Stomach (tissue), 4 donors: ENCODE measurements around the gene AKAP7.

Experiments used
- CTCF ChIP-seq, 7 experiments: fragments of 450-650 bp in 4 of 7; fragments of 200-600 bp in 3 of 7; sonication (generic) in 3 of 7; IDR thresholded peaks; one replicate each; pipeline ENCODE4 v1.5.1; 2016 to 2019; ENCODE audit warnings: antibody characterized with exemption in 7 of 7, control low read depth in 2 of 7, mild to moderate bottlenecking in 1 of 7
- POLR2A ChIP-seq, 4 donors: fragments of 450-650 bp; IDR thresholded peaks; one replicate each; pipeline ENCODE4 v1.6.1; 2016; ENCODE audit warnings: antibody characterized with exemption in 4 of 4, control low read depth in 2 of 4, mild to moderate bottlenecking in 1 of 4, moderate library complexity in 1 of 4

- TF ChIP-seq CTCF (IDR thresholded peaks at IDR 0.05) (no peak), POLR2A (IDR thresholded peaks at IDR 0.05) (no peak)
Observed at GRCh38 chr6:131222773-131223172, 87.5 kb downstream of the AKAP7 start.
